GM12878 (cell line): ENCODE measurements around the gene FCRLB. TPM values are rescaled to one million over a fixed set of nuclear protein-coding genes. Genes with fewer than 3 reads are reported as not detected.
A peak's percentile ranks its signal among the peaks of the same experiment; 100 is the strongest.

Experiments used
- BACH1 ChIP-seq: fragments of 450-650 bp; IDR thresholded peaks from 2 replicates; pipeline ENCODE4 v1.6.1; 2017; ENCODE audit warnings: mild to moderate bottlenecking, borderline replicate concordance
- BHLHE40 ChIP-seq, 2 experiments: fragments of 450-650 bp in 1 of 2; IDR thresholded peaks; 2 replicates each; pipeline ENCODE4 v1.6.1; 2011 to 2017; ENCODE audit warnings: low read depth in 2 of 2, borderline replicate concordance in 1 of 2, improper control_type of control experiment in 1 of 2, low read length in 1 of 2, mild to moderate bottlenecking in 1 of 2
- CBFB ChIP-seq: IDR thresholded peaks from 2 replicates; pipeline ENCODE4 v1.6.1; 2016; ENCODE audit warnings: antibody characterized with exemption, low read depth
- CBX5 ChIP-seq: sonication (generic); IDR thresholded peaks from 2 replicates; pipeline ENCODE4 v1.6.1; 2016; ENCODE audit warnings: low read depth, moderate library complexity, mild to moderate bottlenecking, inconsistent platforms
- CHD2 ChIP-seq: IDR thresholded peaks from 2 replicates; pipeline ENCODE4 v1.6.1; 2011; ENCODE audit warnings: low read depth, low read length, improper control_type of control experiment, borderline replicate concordance
- CREB1 ChIP-seq: IDR thresholded peaks from 2 replicates; pipeline ENCODE4 v1.6.1; 2012; ENCODE audit warnings: low read depth, mild to moderate bottlenecking, inconsistent platforms
- GABPA ChIP-seq: IDR thresholded peaks from 2 replicates; pipeline ENCODE4 v1.6.1; 2014; ENCODE audit warnings: antibody characterized with exemption, low read depth, mild to moderate bottlenecking, inconsistent platforms
- HSF1 ChIP-seq: fragments of 150-350 bp; IDR thresholded peaks from 2 replicates; pipeline ENCODE4 v1.6.1; 2014; ENCODE audit warnings: mild to moderate bottlenecking, low read depth, low read length
- NFXL1 ChIP-seq: fragments of 450-650 bp; IDR thresholded peaks from 2 replicates; pipeline ENCODE4 v1.6.1; 2017; ENCODE audit warnings: antibody characterized with exemption, mild to moderate bottlenecking, borderline replicate concordance
- NKRF ChIP-seq: fragments of 450-650 bp; conservative IDR thresholded peaks from 2 replicates; pipeline ENCODE4 v1.6.1; 2017; ENCODE audit warnings: mild to moderate bottlenecking, moderate library complexity
- POLR2A ChIP-seq: IDR thresholded peaks from 2 replicates; pipeline ENCODE4 v1.6.1; 2011; ENCODE audit warnings: low read depth, mild to moderate bottlenecking, low read length
- POLR2AphosphoS2 ChIP-seq: IDR thresholded peaks from 2 replicates; pipeline ENCODE4 v1.6.1; 2011; ENCODE audit warnings: low read depth, mild to moderate bottlenecking, low read length, improper control_type of control experiment, moderate library complexity
- POLR2AphosphoS5 ChIP-seq: IDR thresholded peaks from 2 replicates; pipeline ENCODE4 v1.6.1; 2011; ENCODE audit warnings: mild to moderate bottlenecking, low read length, inconsistent platforms
- RB1 ChIP-seq: fragments of 450-650 bp; formaldehyde crosslinking; IDR thresholded peaks from 2 replicates; pipeline ENCODE4 v1.6.1; 2017; ENCODE audit warnings: mild to moderate bottlenecking, borderline replicate concordance
- RBBP5 ChIP-seq: fragments of 200-600 bp; sonication (generic); conservative IDR thresholded peaks from 2 replicates; pipeline ENCODE4 v1.6.1; 2016
- ZNF592 ChIP-seq: fragments of 450-650 bp; IDR thresholded peaks from 2 replicates; pipeline ENCODE4 v1.6.1; 2017; ENCODE audit warnings: mild to moderate bottlenecking, moderate library complexity
- ZSCAN29 ChIP-seq: fragments of 450-650 bp; IDR thresholded peaks from 2 replicates; pipeline ENCODE4 v1.6.1; 2017; ENCODE audit warnings: mild to moderate bottlenecking, moderate library complexity
- polyA plus RNA-seq, 11 experiments: library from polyadenylated mRNA; depleted of rRNA in 4 of 11; unstranded in 6 of 11; stranded (reverse) in 5 of 11; fragments of >200 nt; fragmentation: Nextera tagmentation in 4 of 11; fragmentation: Illumina TruSeq in 1 of 11; extraction: Ambion mirVana in 4 of 11; extraction: Trizol in 1 of 11; gene quantifications; 1 replicate in 1 of 11; 2 replicates in 10 of 11; pipeline versions ENCODE4 v1.2.1 to v1.2.3, GENCODE V29; 2011 to 2016; ENCODE audit warnings: inconsistent platforms in 2 of 11, missing spikeins in 2 of 11, low read depth in 1 of 11
- total RNA-seq, 4 experiments: library from RNA; depleted of rRNA in 3 of 4; stranded (reverse); fragments of >200 nt in 3 of 4; fragmentation: Illumina TruSeq in 1 of 4; extraction: Trizol in 1 of 4; gene quantifications; 2 replicates each; pipeline versions ENCODE4 v1.2.1 to v1.2.3, GENCODE V29; 2013 to 2021
- TF ChIP-seq, protein P1 (sequence below): fragments of 450-650 bp; IDR thresholded peaks from 2 replicates; pipeline ENCODE4 v1.6.1; 2016; ENCODE audit warnings: mild to moderate bottlenecking
- TF ChIP-seq, protein P2 (sequence below): fragments of 450-650 bp; IDR thresholded peaks from 2 replicates; pipeline ENCODE4 v1.6.1; 2017; ENCODE audit warnings: mild to moderate bottlenecking

The FCRLB gene
- total and polyA plus RNA-seq, 10 of the 15 experiments (the other 5 are each of a cell fraction or from before 2014, with no cell fraction given): 0.55 to 11.7 (median 5.6) TPM

DNA sequence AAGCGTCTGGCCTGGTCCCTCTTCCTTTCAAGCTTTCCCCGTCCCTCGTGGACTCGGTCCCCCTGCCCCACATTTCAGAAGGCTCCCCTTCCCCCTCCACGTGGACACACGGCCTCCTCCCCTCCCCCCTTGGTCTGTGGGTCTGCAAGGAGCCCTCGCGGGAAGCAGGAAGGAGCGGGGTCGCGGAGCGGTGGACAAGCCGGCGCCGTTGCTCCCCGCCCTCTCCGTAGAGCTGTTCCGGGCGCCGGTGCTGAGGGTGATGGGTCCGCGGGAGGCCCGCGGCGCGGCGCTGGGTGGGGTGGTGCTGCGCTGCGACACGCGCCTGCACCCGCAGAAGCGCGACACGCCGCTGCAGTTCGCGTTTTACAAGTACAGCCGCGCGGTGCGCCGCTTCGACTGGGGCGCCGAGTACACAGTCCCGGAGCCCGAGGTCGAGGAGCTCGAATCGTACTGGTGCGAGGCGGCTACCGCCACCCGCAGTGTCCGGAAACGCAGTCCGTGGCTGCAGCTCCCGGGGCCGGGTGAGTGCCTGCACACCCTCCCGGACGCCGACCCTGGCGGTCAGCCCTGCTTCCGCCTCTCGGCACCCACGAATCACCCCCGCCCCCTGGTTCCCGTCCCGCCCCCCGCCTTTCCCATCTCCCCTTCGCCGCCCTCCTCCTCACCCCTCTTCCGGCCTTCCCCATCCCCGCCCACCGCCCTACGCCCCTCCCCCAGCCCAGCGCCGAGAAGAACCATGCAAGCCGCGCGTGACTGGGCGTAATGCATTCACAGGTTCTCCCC, 5.3 kb downstream of the FCRLB start (continued):
- TF ChIP-seq NKRF: peak; percentile 67
- TF ChIP-seq POLR2AphosphoS2: 0 out of 2 replicates have a peak, but pooled peaks have one; percentile 60
- 0 out of 2 replicates have a peak, but pooled peaks have one; percentile 41 for TF ChIP-seq CBFB
- no peak for TF ChIP-seq ZNF592
- TF ChIP-seq ZSCAN29: 0 out of 2 replicates have a peak, but pooled peaks have one; percentile 28
- no peak for TF ChIP-seq NFXL1
- TF ChIP-seq RBBP5: no peak
- no peak for TF ChIP-seq HSF1
- peak; percentile 54; the same call in 1 of the 2 replicates for TF ChIP-seq CHD2
- TF ChIP-seq GABPA: no peak
- peak; percentile 80; the same call in 1 of the 2 replicates for TF ChIP-seq POLR2AphosphoS5
- peak; percentile 96 for TF ChIP-seq BACH1
- TF ChIP-seq CREB1: 0 out of 2 replicates have a peak, but pooled peaks have one; percentile 34
- TF ChIP-seq, protein P1, sequence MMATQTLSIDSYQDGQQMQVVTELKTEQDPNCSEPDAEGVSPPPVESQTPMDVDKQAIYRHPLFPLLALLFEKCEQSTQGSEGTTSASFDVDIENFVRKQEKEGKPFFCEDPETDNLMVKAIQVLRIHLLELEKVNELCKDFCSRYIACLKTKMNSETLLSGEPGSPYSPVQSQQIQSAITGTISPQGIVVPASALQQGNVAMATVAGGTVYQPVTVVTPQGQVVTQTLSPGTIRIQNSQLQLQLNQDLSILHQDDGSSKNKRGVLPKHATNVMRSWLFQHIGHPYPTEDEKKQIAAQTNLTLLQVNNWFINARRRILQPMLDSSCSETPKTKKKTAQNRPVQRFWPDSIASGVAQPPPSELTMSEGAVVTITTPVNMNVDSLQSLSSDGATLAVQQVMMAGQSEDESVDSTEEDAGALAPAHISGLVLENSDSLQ: no peak
- TF ChIP-seq, protein P2, sequence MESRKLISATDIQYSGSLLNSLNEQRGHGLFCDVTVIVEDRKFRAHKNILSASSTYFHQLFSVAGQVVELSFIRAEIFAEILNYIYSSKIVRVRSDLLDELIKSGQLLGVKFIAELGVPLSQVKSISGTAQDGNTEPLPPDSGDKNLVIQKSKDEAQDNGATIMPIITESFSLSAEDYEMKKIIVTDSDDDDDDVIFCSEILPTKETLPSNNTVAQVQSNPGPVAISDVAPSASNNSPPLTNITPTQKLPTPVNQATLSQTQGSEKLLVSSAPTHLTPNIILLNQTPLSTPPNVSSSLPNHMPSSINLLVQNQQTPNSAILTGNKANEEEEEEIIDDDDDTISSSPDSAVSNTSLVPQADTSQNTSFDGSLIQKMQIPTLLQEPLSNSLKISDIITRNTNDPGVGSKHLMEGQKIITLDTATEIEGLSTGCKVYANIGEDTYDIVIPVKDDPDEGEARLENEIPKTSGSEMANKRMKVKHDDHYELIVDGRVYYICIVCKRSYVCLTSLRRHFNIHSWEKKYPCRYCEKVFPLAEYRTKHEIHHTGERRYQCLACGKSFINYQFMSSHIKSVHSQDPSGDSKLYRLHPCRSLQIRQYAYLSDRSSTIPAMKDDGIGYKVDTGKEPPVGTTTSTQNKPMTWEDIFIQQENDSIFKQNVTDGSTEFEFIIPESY: no peak
- TF ChIP-seq BHLHE40 (IDR thresholded peaks at IDR 0.05; ENCODE audit: borderline replicate concordance in 1 of 2, low read depth in 2 of 2, low read length in 1 of 2): peak in 1 of 2 experiments; percentile 83; a peak in 2 of 4 replicates
- 0 out of 2 replicates have a peak, but pooled peaks have one; percentile 52 for TF ChIP-seq CBX5
- TF ChIP-seq POLR2A: peak; percentile 94
- TF ChIP-seq RB1: peak; percentile 31; the same call in 1 of the 2 replicates
